ENCODE results near the gene USP25. TPM values are rescaled to one million over a fixed set of nuclear protein-coding genes. Genes with fewer than 3 reads are reported as not detected.

USP25 gene
- total RNA-seq, result 10 to 100 TPM; 44.2 to 48.6 TPM
- long read RNA-seq, donor 1, transcript USP25-201 (24 exons, 3,973 nt), result major isoform, 5 of 16 reads
- long read RNA-seq, donor 1, partial matches to known transcripts, result 5 of 16 reads
- long read RNA-seq, donor 1, other reads (novel, unspliced or antisense), result 5 of 16 reads
- long read RNA-seq, donor 2, partial matches to known transcripts, result 1 of 6 reads
- long read RNA-seq, donor 2, other reads (novel, unspliced or antisense), result 5 of 6 reads

- DNase-seq (ENCODE audit: low spot score), result peak; percentile 97
- intact Hi-C loops (cut with DNase I), result no loop called here
Observed at GRCh38 chr21:15729674-15730483, at the start of gene USP25. TSS of gene USP25 (plus strand) at chr21:15729982. CDS start at chr21:15730394, 412 bp downstream.

- no peak for DNase-seq (ENCODE audit: low spot score)
- intact Hi-C loops (cut with DNase I), result no loop called here
Observed at GRCh38 chr21:15682186-15682895, 47.4 kb upstream of the USP25 start.

- DNase-seq (ENCODE audit: low spot score), result no peak
Observed at GRCh38 chr21:15682977-15683376, 46.8 kb upstream of the USP25 start.

GRCh38 chr21:15686506-15686905, 43.3 kb upstream of the USP25 start:
- intact Hi-C loops (cut with DNase I), result no loop called here

More at GRCh38 chr21:15682977-15683376, 46.8 kb upstream of the USP25 start:
- intact Hi-C loops (cut with DNase I), result no loop called here

GRCh38 chr21:15687208-15687607, 42.6 kb upstream of the USP25 start:
- DNase-seq (ENCODE audit: low spot score), result no peak
- intact Hi-C loops (cut with DNase I), result no loop called here

More at GRCh38 chr21:15686506-15686905, 43.3 kb upstream of the USP25 start:
- DNase-seq (ENCODE audit: low spot score), result no peak

- intact Hi-C loops (cut with DNase I), result no loop called here
- no peak for DNase-seq (ENCODE audit: low spot score)
Observed at GRCh38 chr21:15688016-15688415, 41.8 kb upstream of the USP25 start.

GRCh38 chr21:15688809-15689208, 41.0 kb upstream of the USP25 start:
- intact Hi-C loops (cut with DNase I), result no loop called here

GRCh38 chr21:15692711-15693110, 37.1 kb upstream of the USP25 start:
- no peak for DNase-seq (ENCODE audit: low spot score)
- intact Hi-C loops (cut with DNase I), result no loop called here

More at GRCh38 chr21:15688809-15689208, 41.0 kb upstream of the USP25 start:
- DNase-seq (ENCODE audit: low spot score), result no peak

GRCh38 chr21:15695241-15695640, 34.5 kb upstream of the USP25 start:
- intact Hi-C loops (cut with DNase I), result no loop called here
- DNase-seq (ENCODE audit: low spot score), result no peak

- no peak for DNase-seq (ENCODE audit: low spot score)
- intact Hi-C loops (cut with DNase I), result no loop called here
Observed at GRCh38 chr21:15701830-15702229, 28.0 kb upstream of the USP25 start.

GRCh38 chr21:15703932-15704331, 25.9 kb upstream of the USP25 start:
- intact Hi-C loops (cut with DNase I), result no loop called here
- no peak for DNase-seq (ENCODE audit: low spot score)

- intact Hi-C loops (cut with DNase I), result no loop called here
- DNase-seq (ENCODE audit: low spot score), result no peak
Observed at GRCh38 chr21:15706696-15707095, 23.1 kb upstream of the USP25 start.

GRCh38 chr21:15713412-15713811, 16.4 kb upstream of the USP25 start:
- DNase-seq (ENCODE audit: low spot score), result no peak
- intact Hi-C loops (cut with DNase I), result no loop called here

- intact Hi-C loops (cut with DNase I), result no loop called here
- no peak for DNase-seq (ENCODE audit: low spot score)
Observed at GRCh38 chr21:15718711-15719110, 11.1 kb upstream of the USP25 start.

GRCh38 chr21:15719976-15720375, 9.8 kb upstream of the USP25 start:
- DNase-seq (ENCODE audit: low spot score), result no peak
- intact Hi-C loops (cut with DNase I), result no loop called here

GRCh38 chr21:15722591-15723324, 7.0 kb upstream of the USP25 start:
- intact Hi-C loops (cut with DNase I), result no loop called here
- DNase-seq (ENCODE audit: low spot score), result no peak

GRCh38 chr21:15725949-15726348, 3.8 kb upstream of the USP25 start:
- intact Hi-C loops (cut with DNase I), result no loop called here
- no peak for DNase-seq (ENCODE audit: low spot score)

GRCh38 chr21:15728046-15728445, 1.7 kb upstream of the USP25 start:
- intact Hi-C loops (cut with DNase I), result no loop called here
- no peak for DNase-seq (ENCODE audit: low spot score)

GRCh38 chr21:15729346-15729673, 472 bp upstream of the USP25 start:
- DNase-seq (ENCODE audit: low spot score), result no peak
- intact Hi-C loops (cut with DNase I), result no loop called here
